Measurements from ENCODE around the gene AURKB.

The AURKB gene

GRCh38 chr17:8162997-8163977 is 47.1 kb downstream of the AURKB start:
- no peak for DNase-seq (ENCODE audit: insufficient read length, low spot score)
- peak; percentile 75 for FAIRE-seq

GRCh38 chr17:8162233-8162996 is 48.0 kb downstream of the AURKB start, which contains the start of gene VAMP2:
Gene VAMP2, minus strand, starts transcription at chr17:8162948. Its CDS starts 69 bp downstream, at chr17:8162879.
- DNase-seq (ENCODE audit: insufficient read length, low spot score) (no peak), FAIRE-seq (no peak)

DNA sequence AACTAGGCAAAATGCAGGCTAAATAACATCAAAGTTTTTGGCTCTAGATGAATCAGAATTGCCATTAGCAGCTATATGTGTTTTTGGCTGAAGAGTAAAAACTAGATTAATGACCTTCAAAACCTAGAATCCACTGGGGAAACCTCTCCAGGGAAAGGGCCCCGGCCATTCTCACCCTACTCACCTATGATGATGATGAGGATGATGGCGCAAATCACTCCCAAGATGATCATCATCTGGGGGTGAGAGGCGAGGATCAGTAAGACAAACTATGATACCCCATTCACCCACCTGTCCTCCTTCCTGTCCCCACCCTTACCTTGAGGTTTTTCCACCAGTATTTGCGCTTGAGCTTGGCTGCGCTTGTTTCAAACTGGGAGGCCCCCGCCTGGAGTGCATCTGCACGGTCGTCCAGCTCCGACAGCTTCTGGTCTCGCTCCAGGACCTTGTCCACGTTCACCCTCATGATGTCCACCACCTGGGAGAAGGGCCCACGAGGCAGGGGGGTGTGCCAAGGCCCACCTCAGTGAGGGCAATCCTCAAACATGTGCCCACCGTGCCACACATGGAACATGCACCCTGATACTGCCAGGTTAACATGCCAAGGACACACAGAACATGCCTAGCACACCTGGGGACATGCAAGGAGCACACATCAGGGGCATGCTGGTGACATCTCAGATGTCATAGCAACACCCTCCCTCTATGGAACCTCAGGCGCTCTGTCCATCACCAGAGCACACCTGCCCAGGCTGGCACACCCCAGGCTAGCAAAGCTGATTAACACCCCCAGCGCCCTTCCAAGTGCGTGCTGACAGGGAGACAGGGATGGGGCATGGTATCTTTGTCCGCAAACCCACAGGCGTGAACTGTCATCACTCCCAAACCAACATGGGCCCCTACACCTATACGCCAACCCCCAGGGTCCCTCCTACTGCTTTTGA is 48.8 kb downstream of the AURKB start:
- FAIRE-seq, result no peak
- no peak for DNase-seq (ENCODE audit: insufficient read length, low spot score)

DNA sequence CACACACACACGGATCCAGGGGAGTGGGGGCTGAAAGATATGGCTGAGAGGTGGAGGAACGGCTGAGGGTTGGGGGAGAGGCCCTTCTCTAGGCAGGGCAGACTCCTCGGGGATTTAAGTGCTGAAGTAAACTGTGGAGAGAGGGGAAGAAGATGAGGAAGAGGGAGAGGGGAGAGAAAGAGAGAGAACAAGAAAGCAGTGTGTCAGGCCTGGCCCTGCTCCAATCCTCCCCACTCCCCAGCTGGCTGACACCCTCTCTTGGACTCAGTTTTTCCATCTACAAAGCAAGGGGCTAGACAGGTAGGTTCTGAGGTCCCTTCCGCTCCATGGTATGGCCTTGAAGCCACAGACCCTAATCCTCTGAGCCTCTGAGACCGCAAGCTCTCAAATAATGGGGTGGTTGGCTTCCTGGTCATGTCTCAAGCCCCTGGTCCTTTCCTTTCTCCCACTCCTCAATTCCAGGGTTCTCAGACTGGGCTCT is 49.6 kb downstream of the AURKB start:
- DNase-seq (ENCODE audit: insufficient read length, low spot score) (no peak), FAIRE-seq (no peak)

GRCh38 chr17:8160224-8160577 is 50.2 kb downstream of the AURKB start:
- FAIRE-seq (no peak), DNase-seq (ENCODE audit: insufficient read length, low spot score) (no peak)

GRCh38 chr17:8159459-8160223 is 50.7 kb downstream of the AURKB start:
- DNase-seq (ENCODE audit: insufficient read length, low spot score) (no peak), FAIRE-seq (no peak)

GRCh38 chr17:8159032-8159400 is 51.4 kb downstream of the AURKB start:
- DNase-seq (ENCODE audit: insufficient read length, low spot score), result no peak
- no peak for FAIRE-seq

GRCh38 chr17:8158267-8159031 is 51.9 kb downstream of the AURKB start:
- FAIRE-seq, result peak; percentile 90
- no peak for DNase-seq (ENCODE audit: insufficient read length, low spot score)

- peak; percentile 98 for FAIRE-seq
- DNase-seq (ENCODE audit: insufficient read length, low spot score), result peak; percentile 93
Observed at GRCh38 chr17:8156246-8156992, 54.0 kb downstream of the AURKB start.

GRCh38 chr17:8155996-8156245 is 54.5 kb downstream of the AURKB start:
- DNase-seq (ENCODE audit: insufficient read length, low spot score) (no peak), FAIRE-seq (no peak)

GRCh38 chr17:8155231-8155995 is 55.0 kb downstream of the AURKB start:
- DNase-seq (ENCODE audit: insufficient read length, low spot score), result no peak
- FAIRE-seq, result no peak

All from GM19239 (cell line).